GM10847 (cell line): ENCODE data around the gene HERPUD2.

Experiments
- POLR2A ChIP-seq: IDR thresholded peaks from 2 replicates; pipeline ENCODE4 v1.6.1; 2011; ENCODE audit not compliant: insufficient read length; ENCODE audit errors: extremely low read depth

Gene HERPUD2

GRCh38 chr7:35720032-35720431 is 25.1 kb upstream of the HERPUD2 start:
- no peak for TF ChIP-seq POLR2A

GRCh38 chr7:35718047-35718446 is 23.1 kb upstream of the HERPUD2 start:
- no peak for TF ChIP-seq POLR2A

- TF ChIP-seq POLR2A: no peak
Measured at GRCh38 chr7:35717516-35717915, 22.6 kb upstream of the HERPUD2 start.

GRCh38 chr7:35717013-35717412 is 22.1 kb upstream of the HERPUD2 start:
- TF ChIP-seq POLR2A: no peak

GRCh38 chr7:35716038-35716803 is 21.3 kb upstream of the HERPUD2 start:
- no peak for TF ChIP-seq POLR2A

- no peak for TF ChIP-seq POLR2A
Measured at GRCh38 chr7:35714862-35715261, 19.9 kb upstream of the HERPUD2 start.

GRCh38 chr7:35714407-35714806 is 19.5 kb upstream of the HERPUD2 start:
- TF ChIP-seq POLR2A: no peak

- no peak for TF ChIP-seq POLR2A
Measured at GRCh38 chr7:35712563-35713226, 17.8 kb upstream of the HERPUD2 start.

- TF ChIP-seq POLR2A: no peak
Measured at GRCh38 chr7:35707422-35707821, 12.5 kb upstream of the HERPUD2 start.

GRCh38 chr7:35705932-35706461 is 11.1 kb upstream of the HERPUD2 start:
- TF ChIP-seq POLR2A: no peak

GRCh38 chr7:35704261-35704660 is 9.3 kb upstream of the HERPUD2 start:
- TF ChIP-seq POLR2A: no peak

GRCh38 chr7:35702541-35702940 is 7.6 kb upstream of the HERPUD2 start:
- no peak for TF ChIP-seq POLR2A

GRCh38 chr7:35701287-35701900 is 6.5 kb upstream of the HERPUD2 start:
- no peak for TF ChIP-seq POLR2A

- no peak for TF ChIP-seq POLR2A
Measured at GRCh38 chr7:35700865-35701264, 5.9 kb upstream of the HERPUD2 start.

GRCh38 chr7:35700333-35700732 is 5.4 kb upstream of the HERPUD2 start:
- TF ChIP-seq POLR2A: no peak

GRCh38 chr7:35699796-35700305 is 4.9 kb upstream of the HERPUD2 start:
- no peak for TF ChIP-seq POLR2A
